Transverse colon (tissue), 4 donors: Measurements from ENCODE around the gene BMP10.

Source experiments
- CTCF ChIP-seq, 5 experiments: fragments of 200-600 bp in 3 of 5; fragments of 450-650 bp in 2 of 5; sonication (generic) in 3 of 5; IDR thresholded peaks; 1 replicate in 2 of 5; 2 replicates in 3 of 5; pipeline ENCODE4 v1.5.1; 2016 to 2017; ENCODE audit warnings: antibody characterized with exemption in 5 of 5, inconsistent platforms in 3 of 5, mild to moderate bottlenecking in 2 of 5, moderate library complexity in 1 of 5
- EP300 ChIP-seq: sonication (generic); formaldehyde crosslinking; IDR thresholded peaks from one replicate; pipeline ENCODE4 v1.6.1; 2017; ENCODE audit warnings: antibody characterized with exemption, low read depth
- POLR2A ChIP-seq: fragments of 450-650 bp; IDR thresholded peaks from one replicate; pipeline ENCODE4 v1.6.1; 2016; ENCODE audit warnings: antibody characterized with exemption, mild to moderate bottlenecking, moderate library complexity
- POLR2AphosphoS5 ChIP-seq, 3 donors: sonication (generic); formaldehyde crosslinking; IDR thresholded peaks; one replicate each; pipeline ENCODE4 v1.6.1; 2016; ENCODE audit warnings: antibody characterized with exemption in 3 of 3

- TF ChIP-seq POLR2A (no peak), CTCF (IDR thresholded peaks at IDR 0.05) (no peak), POLR2AphosphoS5 (IDR thresholded peaks at IDR 0.05) (no peak), EP300 (no peak)
Observed at GRCh38 chr2:68850524-68850923, 20.7 kb downstream of the BMP10 start.
